T-helper 22 cell (primary cell): Measurements from ENCODE around the gene DOC2B.
"Not testable (repeated sequence)": the region's sequence is repeated elsewhere in the genome, so short reads cannot be mapped to it uniquely, and the experiment has no call there.

ENCODE experiments used
- DNase-seq: peaks from one replicate; pipeline ENCODE4 v3.0.0-alpha.2; 2020; ENCODE audit warnings: low read depth

DOC2B gene

DNA sequence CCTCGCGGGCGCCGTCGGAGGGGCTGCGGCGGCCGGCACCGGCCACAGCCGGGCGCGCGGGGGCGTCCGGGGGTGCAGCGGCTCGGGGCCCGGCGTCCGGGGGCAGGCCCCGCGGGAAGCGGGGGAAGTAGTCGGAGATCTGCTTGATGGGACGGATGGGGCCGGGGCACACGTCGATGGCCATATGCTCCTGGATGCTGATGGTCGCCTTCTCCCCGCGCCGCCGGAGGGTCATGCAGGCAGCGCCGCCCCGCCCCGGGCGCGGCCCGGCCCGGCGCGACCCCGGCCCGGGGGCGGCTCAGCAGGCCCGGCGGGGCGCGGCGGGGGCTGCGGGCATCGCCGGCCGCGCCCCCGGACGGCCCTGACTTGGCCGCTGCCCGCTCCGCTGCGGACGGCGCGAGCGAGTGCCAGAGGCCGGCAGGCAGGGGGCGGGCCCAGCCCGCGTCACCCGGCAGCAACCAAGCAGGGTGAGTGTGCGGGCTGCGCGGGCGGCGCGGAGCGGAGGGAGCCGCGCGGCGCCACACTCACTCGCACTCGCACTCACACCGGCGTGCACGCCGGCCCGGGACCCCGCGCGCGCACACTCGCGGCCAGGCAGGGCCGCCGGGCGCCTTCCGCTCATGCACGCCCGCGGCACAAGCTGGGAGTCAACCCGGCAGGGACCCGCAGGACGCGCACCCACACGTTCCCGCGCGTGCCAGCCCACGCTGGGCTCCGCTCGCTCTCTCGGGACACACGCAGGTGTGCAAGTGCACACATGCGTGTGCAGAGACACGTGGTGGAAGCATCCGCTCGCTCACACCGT, at the start of gene DOC2B:
DOC2B (minus strand) TSS at position 406 of the 805 bp plus-strand sequence; CDS start at position 235, 171 bp downstream.
- no peak for DNase-seq

DNA sequence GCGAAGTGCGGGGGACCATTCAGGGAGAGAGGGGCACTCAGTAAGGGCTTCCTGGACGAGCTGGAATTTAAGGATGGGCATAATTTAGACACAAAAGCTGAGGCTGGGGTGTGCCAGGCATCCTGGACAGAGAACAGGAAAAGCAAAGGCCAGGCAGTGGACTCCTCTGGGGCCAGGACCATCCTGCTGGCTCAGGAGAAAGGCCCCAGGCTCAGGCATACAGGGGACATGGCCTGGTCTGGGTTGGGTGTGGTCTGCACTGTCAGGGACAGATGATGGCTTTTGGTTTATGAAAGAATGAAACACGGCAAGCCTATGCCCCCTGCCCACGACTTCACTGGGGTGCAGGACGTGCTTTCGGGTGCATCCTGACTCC, 48.9 kb upstream of the DOC2B start:
- no peak for DNase-seq

DNA sequence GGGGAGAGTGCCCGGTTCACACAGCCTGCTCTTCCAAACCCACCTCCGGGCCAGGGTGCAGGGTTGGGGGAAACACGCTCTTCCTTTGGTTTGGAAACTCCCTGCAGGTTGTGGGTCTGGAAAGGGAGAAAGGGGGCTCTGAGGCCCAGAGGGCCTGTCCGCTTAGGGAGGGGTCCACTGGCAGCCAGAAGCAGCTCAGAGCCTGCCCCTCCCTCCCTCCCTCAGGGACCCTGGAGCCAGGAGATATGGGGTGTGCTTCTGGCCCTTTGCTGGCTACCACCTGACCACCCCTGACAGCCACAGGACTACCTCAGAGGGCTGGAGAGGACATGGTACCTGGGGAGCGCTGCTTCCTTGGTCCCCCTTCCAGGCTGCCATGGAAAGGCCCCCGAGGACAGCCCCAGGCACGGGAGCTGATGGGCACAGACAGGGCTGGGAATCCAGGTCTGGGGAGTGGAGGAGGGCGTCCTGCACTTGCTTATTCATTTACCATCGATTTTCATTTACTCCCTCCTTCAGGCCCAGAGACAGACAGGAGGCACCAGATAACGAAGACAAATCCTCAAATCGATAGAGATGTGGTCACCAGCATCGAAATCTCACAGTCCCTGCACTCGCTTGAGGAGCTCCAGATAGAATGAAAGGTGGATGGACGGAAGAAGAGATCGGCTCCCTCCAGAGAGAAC, 48.4 kb upstream of the DOC2B start:
- DNase-seq = no peak

DNA sequence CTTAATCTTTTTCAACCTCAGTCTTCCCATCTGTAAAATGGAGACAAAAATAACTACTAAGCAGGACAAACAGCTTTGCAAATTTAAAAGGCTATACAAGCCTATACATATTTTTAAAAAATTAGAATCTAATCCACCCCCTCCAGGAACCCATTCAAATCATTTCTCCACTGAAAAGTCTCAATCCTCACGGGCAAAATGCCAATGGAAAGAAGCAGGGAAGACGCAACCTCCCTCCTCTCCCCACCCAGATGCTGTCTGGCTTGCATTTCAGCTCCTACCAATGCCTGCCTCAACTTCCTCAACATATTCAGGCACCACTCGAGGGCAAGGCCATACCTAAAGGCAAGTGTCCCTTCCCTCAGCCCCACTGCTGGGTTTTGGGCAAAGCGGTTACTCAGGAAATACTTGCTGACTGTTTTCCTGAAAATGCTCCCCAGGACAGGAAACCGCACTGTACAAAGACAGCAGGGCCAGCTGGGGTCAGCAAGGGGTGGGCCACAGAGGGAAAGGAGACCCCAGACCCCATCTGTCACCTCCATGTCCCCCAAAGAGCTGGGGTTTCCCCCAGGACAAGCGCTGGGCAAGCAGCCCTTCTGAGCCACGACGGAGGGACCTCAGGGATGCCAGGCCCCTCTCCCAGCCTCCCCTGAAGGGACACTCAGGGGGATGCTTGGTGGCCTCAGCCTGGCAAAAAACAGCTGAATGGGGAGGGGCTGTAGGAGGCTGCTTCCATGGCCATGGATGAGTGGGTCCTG, 47.7 kb upstream of the DOC2B start:
- DNase-seq = no peak

DNA sequence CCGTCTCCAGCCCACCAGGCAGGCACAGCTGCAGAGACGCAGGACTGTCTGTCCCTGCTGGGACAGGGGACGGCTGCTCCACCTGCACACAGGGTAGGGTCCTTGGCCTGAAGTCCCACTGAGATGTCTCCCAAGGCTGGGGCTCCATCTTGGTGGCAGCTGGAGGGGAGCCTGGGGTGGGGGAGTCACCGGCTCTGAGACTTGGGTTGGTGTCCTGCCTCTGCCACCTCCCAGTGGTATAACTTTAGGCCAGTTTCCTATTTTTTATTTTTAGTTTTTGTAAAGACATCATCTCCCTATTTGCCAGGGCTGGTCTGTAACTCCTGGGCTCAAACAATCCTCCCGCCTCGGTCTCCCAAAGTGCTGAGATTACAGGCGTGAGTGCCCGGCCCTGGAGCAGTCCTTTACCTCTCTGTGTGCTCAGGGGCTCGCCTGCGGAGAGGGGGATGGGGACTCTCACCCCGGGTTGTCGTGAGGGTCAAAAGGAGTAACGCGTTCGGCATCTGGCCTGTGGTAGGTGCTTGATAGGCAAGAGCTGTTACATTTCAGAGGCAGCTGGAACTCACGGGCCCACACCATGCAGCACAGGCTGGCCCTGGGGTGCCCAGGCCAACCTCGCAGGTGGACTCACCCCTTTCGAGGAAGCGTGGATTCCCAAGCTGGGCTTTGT, 46.6 kb upstream of the DOC2B start:
- DNase-seq = no peak

DNA sequence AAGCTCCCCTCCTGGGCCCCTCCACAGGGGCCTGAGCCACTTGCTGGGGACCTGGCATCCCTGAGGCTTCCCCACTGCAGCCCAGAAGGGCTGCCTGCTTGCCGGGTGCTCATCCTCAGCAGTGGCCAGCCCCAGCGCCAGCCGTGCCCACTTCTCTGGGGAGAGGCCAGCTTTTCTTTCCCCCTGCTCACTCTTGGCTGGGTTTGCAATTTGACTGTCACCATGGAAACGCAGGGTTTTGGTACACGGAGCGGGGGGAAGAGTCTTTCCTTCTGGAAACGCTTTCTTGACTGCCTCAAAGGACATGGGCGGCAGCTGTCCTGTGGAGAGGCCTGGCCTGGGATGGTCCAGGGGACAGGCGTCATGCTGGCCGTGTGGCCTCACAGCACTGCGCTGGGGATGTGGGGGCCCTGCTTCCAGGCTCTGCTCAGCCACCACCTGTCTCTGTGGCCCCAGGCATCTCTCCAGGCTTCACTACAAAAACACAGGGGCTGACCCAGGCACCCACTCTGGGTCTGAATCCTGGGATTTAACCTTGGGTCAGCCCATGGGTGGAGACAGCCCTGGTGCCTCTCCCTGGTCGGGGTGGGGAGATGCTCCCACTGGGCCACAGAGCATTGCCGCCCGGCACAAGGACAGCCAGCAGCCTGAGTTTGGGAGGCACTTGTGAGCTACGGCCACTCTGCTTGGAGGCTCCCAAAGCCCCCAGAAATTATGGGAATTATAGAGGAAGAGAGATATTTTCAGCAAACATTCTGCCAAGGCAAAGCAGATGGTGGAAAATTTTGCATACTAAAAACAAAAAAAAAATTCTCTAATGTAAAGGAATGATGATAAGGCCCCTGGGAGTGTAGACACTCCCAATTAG, 45.9 kb upstream of the DOC2B start:
- DNase-seq = no peak

DNA sequence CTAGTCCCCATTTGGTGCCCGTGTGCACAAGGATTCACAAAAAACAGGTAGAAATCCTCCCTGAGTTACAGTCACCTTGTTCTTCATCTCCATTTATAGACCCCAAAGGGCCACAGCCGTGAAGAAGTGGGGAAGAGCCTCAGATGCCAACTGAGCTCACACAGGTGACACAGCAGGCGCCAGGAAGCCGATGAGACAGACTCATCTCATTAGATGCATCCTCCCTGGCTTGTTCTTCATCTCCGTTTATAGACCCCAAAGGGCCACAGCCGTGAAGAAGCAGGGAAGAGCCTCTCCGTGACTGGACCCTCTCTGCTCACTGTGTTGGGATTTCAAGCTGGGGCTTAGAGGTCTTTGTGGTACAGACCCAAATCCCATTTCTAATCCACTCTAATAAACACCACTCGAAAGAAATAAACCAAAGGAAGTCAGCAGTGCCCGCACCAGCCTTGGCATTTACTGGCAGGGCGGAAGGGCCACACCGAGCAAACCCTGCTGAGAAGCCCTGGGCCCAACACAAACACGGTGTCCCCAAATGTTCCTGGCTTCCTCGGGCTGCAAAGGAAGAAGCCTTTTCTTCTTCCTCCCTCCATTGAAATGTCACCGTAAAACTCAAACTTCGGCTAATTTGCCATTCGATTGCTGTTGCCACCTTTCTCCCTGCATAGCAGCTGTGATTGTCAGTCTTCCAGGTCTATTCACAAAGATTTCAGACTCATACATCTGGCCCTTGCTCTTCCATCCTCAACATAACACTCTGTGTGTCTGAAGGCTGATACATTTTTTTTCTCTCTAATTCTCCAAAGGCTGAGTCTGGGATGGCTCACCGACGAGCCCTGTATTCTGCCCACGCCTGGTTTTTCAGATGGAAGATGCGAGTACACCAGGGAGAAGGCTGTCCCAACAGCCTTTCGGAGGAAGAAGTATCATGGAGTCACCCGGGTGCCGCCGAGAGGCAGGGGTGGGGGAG, 44.9 kb upstream of the DOC2B start:
- DNase-seq = no peak

DNA sequence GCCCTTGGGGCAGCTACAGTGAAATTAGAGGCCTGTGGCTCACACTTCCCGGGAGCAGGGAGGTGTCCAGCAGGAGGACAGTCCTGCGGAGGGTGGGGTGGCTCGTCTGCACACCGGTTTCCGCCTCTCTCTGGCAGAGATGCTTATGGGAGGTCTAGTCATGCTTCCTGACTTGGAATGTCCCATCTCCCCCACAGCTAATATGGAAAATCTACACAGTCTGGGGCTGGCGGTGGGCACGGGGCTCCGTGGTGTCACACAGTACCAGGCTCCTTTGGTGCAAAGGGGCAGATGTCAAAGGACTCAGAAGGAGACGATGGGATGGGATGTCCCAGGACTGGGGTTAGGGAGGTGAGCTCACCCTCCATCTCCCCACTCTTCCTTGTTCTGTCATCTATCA, 44.1 kb upstream of the DOC2B start:
- DNase-seq = no peak

DNA sequence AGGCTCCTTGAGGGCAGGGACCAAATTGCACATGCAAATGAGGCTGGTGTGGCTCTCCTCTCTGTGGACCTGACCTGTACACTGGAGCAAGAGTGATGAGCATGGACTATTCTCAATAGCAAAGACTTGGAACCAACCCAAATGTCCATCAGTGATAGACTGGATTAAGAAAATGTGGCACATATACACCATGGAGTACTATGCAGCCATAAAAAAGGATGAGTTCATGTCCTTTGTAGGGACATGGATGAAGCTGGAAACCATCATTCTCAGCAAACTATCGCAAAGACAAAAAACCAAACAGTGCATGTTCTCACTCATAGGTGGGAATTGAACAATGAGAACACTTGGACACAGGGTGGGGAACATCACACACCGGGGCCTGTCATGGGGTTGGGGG, 43.1 kb upstream of the DOC2B start:
- DNase-seq = not testable (repeated sequence)

DNA sequence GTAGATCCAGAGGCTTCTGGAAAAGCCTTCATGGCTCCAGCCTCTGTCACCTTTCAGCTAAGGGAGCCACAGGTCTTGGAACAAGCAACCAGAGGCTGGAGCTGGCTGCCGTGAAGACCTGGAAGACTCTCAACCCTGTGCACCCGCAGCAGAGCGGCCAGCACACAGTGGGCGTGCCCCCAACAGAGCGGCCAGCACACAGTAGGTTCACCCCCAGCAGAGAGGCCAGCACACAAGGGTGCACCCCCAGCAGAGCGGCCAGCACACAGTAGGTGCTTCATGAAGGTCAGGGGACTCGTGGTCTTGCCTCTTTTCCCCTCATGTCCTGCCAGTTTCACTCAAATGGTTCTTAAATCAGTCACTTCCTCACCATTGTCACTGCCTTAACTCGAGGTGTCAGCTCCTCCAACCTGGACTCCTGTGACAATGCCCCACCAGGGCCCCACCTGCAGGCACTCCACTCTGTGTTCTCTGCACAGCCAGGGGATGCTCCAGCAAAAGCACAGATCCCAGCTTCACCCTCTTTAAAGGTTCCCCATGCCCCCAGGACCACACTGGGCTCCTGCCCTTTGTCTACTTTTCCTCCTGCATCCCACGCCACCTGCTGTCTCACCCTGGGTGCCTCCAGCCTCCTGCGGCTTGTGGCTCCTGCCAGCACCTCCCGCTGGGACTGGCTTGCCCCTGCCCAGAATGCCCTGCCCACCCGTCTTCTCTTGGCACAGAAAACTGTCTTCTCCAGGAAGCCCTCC, 42.4 kb upstream of the DOC2B start:
- DNase-seq = no peak

DNA sequence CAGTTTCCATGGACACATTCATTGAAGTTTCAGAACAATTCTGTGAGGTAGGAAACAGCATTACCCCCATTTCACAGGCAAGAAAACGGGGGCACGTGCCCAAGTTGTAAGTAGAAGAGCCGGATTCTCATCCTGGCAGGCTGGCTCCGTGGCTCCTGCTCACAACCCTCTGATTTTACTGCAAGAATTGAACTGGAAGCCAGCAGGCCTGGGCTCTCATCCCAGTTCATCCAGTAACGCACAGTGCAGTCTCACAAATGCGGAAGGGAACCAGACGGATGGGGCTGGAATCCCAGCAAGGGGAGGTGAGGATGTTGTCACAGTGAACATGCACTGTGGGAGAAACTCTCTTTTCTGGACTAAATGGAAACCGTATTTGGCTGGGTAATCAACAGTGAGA, 40.7 kb upstream of the DOC2B start:
- no peak for DNase-seq

DNA sequence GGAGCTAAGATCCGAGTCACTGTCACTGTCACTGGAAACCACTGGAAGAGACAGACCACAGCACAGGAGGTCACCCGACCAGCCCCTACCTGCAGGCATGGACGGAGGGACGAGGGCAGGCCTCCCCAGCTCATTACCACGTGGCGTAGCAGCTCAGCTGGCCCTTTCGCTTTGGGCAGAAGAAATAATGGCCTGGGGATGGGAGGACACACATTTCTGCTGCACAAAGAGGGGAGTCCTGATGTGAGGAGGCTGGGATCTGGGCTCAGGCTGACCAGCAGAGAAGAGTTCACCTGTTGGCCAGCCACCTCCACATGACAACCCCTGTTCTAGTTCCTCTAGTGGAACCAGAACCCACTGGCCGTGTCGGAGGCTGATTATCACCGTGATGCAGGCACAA, 38.2 kb upstream of the DOC2B start:
- no peak for DNase-seq

DNA sequence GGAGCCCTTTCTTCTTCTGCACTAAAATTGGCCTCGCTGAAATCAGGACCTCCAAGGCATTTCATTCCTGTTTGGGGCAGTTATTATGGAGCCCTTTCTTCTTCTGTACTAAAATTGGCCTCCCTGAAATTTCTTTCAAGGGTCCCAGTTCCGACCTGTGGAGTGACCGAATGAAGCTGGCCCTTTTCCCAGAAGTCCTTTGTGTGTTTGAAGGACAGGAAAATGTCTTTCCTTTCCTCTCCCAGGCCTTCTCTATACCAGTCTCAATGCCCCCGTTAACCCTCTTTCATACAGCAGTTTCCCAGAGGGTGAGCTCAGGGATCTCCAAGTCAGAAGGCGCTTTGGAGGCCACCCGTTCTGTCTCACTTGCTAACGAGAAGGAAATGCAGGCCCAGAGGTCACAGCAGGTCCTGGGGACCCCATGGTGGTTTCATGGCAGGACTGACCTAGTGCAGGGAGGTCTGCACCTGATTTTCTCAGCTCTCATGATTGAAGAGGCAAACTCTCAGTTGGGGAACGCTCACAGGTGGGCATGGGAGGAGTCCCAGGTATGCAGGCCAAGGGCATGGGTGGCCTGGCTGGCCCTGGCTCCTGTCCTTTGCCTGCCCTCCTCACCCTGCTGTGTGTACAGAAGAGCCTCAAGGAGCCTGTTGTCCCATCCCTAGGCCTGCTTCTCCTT, 37.1 kb upstream of the DOC2B start:
- no peak for DNase-seq

DNA sequence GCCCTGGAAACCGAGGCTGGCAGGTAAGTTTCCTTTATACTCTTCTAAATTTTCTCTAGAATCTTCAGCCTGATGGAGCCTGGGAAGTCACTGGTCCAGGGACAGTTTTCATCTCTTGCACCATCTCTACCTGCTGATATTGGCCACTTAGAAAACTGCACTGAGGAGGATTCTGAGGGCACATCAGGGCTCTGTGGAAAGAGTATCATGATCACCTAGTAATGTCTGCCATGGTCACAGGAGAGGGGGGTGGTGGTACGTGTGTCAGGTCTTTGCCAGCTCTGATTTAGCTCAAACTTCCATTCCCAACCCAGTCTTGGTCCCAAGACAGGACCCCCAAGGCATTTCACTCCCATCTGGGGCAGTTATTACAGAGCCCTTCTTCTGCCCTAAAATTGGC, 35.2 kb upstream of the DOC2B start:
- DNase-seq = no peak

DNA sequence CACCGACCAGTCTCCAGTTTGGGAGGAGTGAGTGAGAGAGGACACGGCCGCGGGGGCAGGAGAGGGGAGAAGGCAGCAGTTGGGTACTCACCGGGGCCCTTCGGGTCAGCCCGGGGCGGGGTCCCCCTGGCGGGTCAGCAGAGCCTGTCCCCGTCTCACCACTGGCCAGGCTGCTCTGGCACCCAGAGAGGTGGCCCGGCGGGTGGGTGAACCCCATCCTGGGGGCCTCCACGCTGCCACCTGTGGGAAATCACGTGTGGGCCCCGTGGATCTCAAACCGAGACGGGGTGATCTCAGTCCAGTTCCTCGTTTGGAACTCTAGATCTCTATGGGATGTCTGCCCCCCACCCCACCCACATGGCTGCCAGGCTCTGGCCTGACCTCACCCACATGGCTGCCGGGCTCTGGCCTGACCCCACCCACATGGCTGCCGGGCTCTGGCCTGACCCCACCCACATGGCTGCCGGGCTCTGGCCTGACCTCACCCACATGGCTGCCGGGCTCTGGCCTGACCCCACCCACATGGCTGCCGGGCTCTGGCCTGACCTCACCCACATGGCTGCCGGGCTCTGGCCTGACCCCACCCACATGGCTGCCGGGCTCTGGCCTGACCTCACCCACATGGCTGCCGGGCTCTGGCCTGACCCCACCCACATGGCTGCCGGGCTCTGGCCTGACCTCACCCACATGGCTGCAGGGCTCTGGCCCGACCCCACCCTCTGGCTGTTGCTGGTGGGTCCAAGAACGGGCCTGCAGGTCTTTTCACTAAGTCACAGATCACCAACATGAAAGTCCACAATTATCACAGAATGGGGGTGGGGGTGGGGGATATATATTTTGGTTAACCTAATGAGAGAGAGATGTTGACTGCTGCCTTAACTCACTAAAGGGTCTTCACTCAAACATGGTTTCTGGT, 34.4 kb upstream of the DOC2B start:
- DNase-seq = not testable (repeated sequence)

DNA sequence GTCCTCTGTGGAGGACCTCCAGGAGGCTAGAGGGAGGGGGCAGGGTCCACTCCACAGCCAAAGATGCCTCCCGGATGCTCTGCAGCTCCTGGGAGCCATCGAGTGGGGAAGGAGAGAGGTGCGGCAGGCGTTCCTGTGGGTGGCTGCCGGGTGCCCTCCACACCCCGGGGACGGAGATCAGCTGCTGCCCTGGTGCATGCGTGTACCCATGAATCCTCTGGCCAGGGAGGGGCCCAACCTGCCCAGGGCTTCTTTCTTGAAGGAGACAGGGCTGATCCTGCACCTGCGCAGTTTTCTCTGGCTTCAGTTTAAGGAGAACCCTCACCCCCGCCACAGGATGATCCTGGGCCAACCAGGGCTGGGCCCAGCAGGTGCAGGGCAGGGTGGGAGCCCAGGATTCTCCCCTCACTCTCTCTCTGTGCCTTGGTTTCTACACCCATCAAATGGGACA, 33.5 kb upstream of the DOC2B start:
- DNase-seq = no peak

DNA sequence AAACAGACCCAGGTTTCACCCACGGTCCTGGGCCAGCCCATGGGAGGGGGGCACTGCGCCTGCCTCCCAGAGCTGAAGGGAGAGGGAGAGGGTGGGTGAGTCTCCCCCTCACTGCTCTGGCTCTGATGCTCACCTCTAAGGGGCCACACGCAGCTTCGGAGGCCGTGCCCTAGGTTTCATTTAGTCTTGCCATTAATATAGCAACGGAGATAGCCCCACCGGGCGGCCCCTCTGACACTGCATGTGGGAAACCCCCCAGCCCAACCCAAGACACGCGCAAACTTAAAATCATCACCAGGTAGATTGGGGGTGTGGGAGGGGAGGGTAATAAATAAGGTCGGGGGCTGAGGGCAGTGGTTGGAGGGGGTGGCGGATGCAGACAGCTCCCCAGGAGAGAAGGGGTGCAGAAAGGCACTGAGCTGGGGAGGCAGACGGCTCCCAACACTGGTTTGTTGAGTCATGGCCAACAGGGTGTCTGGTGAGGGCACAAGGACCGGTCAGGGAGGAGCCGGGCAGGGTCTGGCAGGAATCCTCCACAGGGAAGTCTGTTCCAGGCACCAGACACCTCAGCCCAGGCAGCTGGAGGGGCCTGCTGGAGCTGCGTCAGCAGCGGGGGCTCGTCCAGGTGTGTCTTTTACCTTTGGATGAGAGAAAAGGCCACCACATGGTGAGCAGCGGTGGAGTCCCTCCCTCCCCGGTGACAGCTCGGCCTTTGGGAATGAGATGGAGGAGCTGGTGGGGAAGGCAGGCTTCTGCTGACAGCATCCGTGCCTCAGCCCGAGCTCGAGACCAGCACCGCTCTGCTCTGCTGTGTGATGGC, 32.0 kb upstream of the DOC2B start:
- DNase-seq = no peak
